ENCODE data around the gene MALT1.

Gene MALT1

GRCh38 chr18:58690259-58690658 is 19.0 kb downstream of the MALT1 start:
- DNase-seq: no peak

- no peak for DNase-seq
Measured at GRCh38 chr18:58691256-58691655, 20.0 kb downstream of the MALT1 start.

GRCh38 chr18:58692422-58693185 is 21.3 kb downstream of the MALT1 start:
- DNase-seq: no peak

GRCh38 chr18:58694221-58694620 is 23.0 kb downstream of the MALT1 start:
- no peak for DNase-seq

- DNase-seq: no peak
Measured at GRCh38 chr18:58694720-58695468, 23.6 kb downstream of the MALT1 start.

GRCh38 chr18:58695772-58696171 is 24.5 kb downstream of the MALT1 start:
- DNase-seq: no peak

- DNase-seq: no peak
Measured at GRCh38 chr18:58697146-58697545, 25.9 kb downstream of the MALT1 start.

GRCh38 chr18:58698701-58699193 is 27.5 kb downstream of the MALT1 start:
- no peak for DNase-seq

GRCh38 chr18:58699551-58699950 is 28.3 kb downstream of the MALT1 start:
- DNase-seq: no peak

- no peak for DNase-seq
Measured at GRCh38 chr18:58700209-58700608, 28.9 kb downstream of the MALT1 start.

- DNase-seq: no peak
Measured at GRCh38 chr18:58712930-58713329, 41.7 kb downstream of the MALT1 start.

- DNase-seq: no peak
Measured at GRCh38 chr18:58714259-58714658, 43.0 kb downstream of the MALT1 start.

GRCh38 chr18:58714821-58715220 is 43.6 kb downstream of the MALT1 start:
- no peak for DNase-seq

GRCh38 chr18:58715540-58715939 is 44.3 kb downstream of the MALT1 start:
- DNase-seq: no peak

GRCh38 chr18:58716060-58716756 is 44.9 kb downstream of the MALT1 start:
- no peak for DNase-seq

- no peak for DNase-seq
Measured at GRCh38 chr18:58721566-58722239, 50.4 kb downstream of the MALT1 start.

- no peak for DNase-seq
Measured at GRCh38 chr18:58723810-58724602, 52.7 kb downstream of the MALT1 start.

GRCh38 chr18:58726671-58727070 is 55.4 kb downstream of the MALT1 start:
- no peak for DNase-seq

GRCh38 chr18:58727776-58728500 is 56.7 kb downstream of the MALT1 start:
- DNase-seq: no peak

GRCh38 chr18:58728719-58729118 is 57.5 kb downstream of the MALT1 start:
- no peak for DNase-seq

Measured in amygdala (tissue), 56 donors.